Fibroblast of lung (primary cell): ENCODE measurements around the gene BCAR3. TPM values are rescaled to one million over a fixed set of nuclear protein-coding genes. Genes with fewer than 3 reads are reported as not detected.

ENCODE experiments used
- DNase-seq, 2 donors: peaks; one replicate each; pipeline versions ENCODE4 v3.0.0 to v3.0.0-alpha.2; 2010; ENCODE audit warnings: low read depth in 2 of 2
- H2AFZ ChIP-seq: 2 replicates; pipeline ENCODE4 v1.5.1; 2012; ENCODE audit warnings: low read length, control low read depth, inconsistent platforms
- H3K27ac ChIP-seq: 2 replicates; pipeline ENCODE4 v1.5.1; 2011; ENCODE audit warnings: low read length, control low read depth; ENCODE audit not compliant: insufficient read depth
- H3K27me3 ChIP-seq: 2 replicates; pipeline ENCODE4 v1.5.1; 2011; ENCODE audit warnings: mild to moderate bottlenecking, low read length; ENCODE audit not compliant: control insufficient read depth, insufficient read depth
- H3K36me3 ChIP-seq: 2 replicates; pipeline ENCODE4 v1.5.1; 2011; ENCODE audit warnings: low read length; ENCODE audit not compliant: control insufficient read depth, insufficient read depth
- H3K4me1 ChIP-seq: 2 replicates; pipeline ENCODE4 v1.5.1; 2011; ENCODE audit warnings: low read length; ENCODE audit not compliant: control insufficient read depth, insufficient read depth; ENCODE audit errors: extremely low read depth
- H3K4me2 ChIP-seq: 2 replicates; pipeline ENCODE4 v1.5.1; 2011; ENCODE audit warnings: low read length, control low read depth; ENCODE audit not compliant: insufficient read depth; ENCODE audit errors: extremely low read depth
- H3K4me3 ChIP-seq, 4 experiments: fragments of 200-600 bp in 1 of 4; sonication (generic) in 1 of 4; replicated peaks in 1 of 4; 2 replicates each; pipeline ENCODE4 v1.5.1; 2011 to 2016; ENCODE audit warnings: low read length in 4 of 4, low read depth in 3 of 4, mild to moderate bottlenecking in 3 of 4, control low read depth in 2 of 4, inconsistent platforms in 1 of 4, mixed read lengths in 1 of 4; ENCODE audit not compliant: insufficient read depth in 1 of 4; ENCODE audit errors: control extremely low read depth in 1 of 4
- H3K79me2 ChIP-seq: 2 replicates; pipeline ENCODE4 v1.5.1; 2012; ENCODE audit warnings: mild to moderate bottlenecking, low read length, inconsistent platforms; ENCODE audit not compliant: control insufficient read depth, insufficient read depth
- H3K9ac ChIP-seq: 2 replicates; pipeline ENCODE4 v1.5.1; 2011; ENCODE audit warnings: mild to moderate bottlenecking, low read length, control low read depth; ENCODE audit not compliant: insufficient read depth
- H3K9me3 ChIP-seq: 2 replicates; pipeline ENCODE4 v1.5.1; 2012; ENCODE audit warnings: low read depth, low read length; ENCODE audit not compliant: control insufficient read depth, insufficient read depth
- H4K20me1 ChIP-seq: 2 replicates; pipeline ENCODE4 v1.5.1; 2011; ENCODE audit warnings: low read length; ENCODE audit not compliant: control insufficient read depth, insufficient read depth; ENCODE audit errors: extremely low read depth
- EZH2 ChIP-seq: IDR thresholded peaks from 2 replicates; pipeline ENCODE4 v1.5.1; 2012; ENCODE audit warnings: low read length, control low read depth, mild to moderate bottlenecking; ENCODE audit errors: missing control alignments
- polyA plus RNA-seq, 2 donors: library from polyadenylated mRNA; depleted of rRNA in 1 of 2; stranded (reverse) in 1 of 2; unstranded in 1 of 2; fragments of >200 nt; gene quantifications; 2 replicates each; pipeline ENCODE4 v1.2.1, GENCODE V29; 2011 to 2012; ENCODE audit warnings: missing spikeins in 1 of 2
- total RNA-seq: library from RNA; depleted of rRNA; stranded (reverse); fragments of >200 nt; gene quantifications from 2 replicates; pipeline ENCODE4 v1.2.1, GENCODE V29; 2014
- TF ChIP-seq, protein P1 (sequence below), 2 donors: IDR thresholded peaks in 1 of 2; conservative IDR thresholded peaks in 1 of 2; 1 replicate in 1 of 2; 2 replicates in 1 of 2; pipeline ENCODE4 v1.5.1; 2011 to 2012; ENCODE audit warnings: low read length in 2 of 2, control low read depth in 1 of 2, inconsistent platforms in 1 of 2, low read depth in 1 of 2, mild to moderate bottlenecking in 1 of 2

BCAR3 gene
- total and polyA plus RNA-seq, 2 donors (not counting 1 experiment from before 2014, with no cell fraction given): 12.6 to 35.2 TPM

DNA sequence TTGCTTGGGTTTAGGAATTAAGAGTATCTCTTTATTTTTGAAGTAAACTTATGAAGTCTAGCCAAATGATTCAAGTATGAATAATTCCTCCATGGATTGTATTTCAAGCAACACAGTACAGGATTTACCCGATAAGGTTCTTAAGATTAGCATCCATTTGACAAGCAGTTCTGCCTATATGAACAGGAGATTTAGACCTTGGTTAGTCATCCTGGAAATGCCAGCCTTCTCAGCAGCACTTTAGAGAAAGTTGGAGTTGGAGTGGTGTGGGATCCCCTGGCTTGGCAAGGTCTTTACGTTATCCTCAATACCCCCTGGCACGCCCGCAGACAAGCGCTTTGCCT is 1.6 kb downstream of the BCAR3 start:
- peaks cover 70% of the 10 kb centered on the region for H3K79me2 ChIP-seq
- no peak overlapping the region for H3K9ac ChIP-seq
- H3K4me1 ChIP-seq: peaks cover 28% of the 10 kb centered on the region
- peak overlapping the region; percentile 95 for H3K4me2 ChIP-seq
- peak overlapping the region; percentile 83 for H3K27ac ChIP-seq
- peak overlapping the region; percentile 63 to 84 (median 80) for H3K4me3 ChIP-seq
- no peak overlapping the region for H2AFZ ChIP-seq
- peak; percentile 73 to 90 for DNase-seq
- H4K20me1 ChIP-seq: peaks cover 2% of the 10 kb centered on the region
- no peaks in the 10 kb centered on the region for H3K27me3 ChIP-seq
- H3K9me3 ChIP-seq: no peaks in the 10 kb centered on the region
- no peak for TF ChIP-seq EZH2
- TF ChIP-seq, protein P1, sequence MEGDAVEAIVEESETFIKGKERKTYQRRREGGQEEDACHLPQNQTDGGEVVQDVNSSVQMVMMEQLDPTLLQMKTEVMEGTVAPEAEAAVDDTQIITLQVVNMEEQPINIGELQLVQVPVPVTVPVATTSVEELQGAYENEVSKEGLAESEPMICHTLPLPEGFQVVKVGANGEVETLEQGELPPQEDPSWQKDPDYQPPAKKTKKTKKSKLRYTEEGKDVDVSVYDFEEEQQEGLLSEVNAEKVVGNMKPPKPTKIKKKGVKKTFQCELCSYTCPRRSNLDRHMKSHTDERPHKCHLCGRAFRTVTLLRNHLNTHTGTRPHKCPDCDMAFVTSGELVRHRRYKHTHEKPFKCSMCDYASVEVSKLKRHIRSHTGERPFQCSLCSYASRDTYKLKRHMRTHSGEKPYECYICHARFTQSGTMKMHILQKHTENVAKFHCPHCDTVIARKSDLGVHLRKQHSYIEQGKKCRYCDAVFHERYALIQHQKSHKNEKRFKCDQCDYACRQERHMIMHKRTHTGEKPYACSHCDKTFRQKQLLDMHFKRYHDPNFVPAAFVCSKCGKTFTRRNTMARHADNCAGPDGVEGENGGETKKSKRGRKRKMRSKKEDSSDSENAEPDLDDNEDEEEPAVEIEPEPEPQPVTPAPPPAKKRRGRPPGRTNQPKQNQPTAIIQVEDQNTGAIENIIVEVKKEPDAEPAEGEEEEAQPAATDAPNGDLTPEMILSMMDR (conservative IDR thresholded peaks at IDR 0.05 in 1 of 2, IDR thresholded peaks at IDR 0.05 in 1 of 2; ENCODE audit: low read depth in 1 of 2, low read length in 2 of 2): no peak
- H3K36me3 ChIP-seq: peaks cover 5% of the 10 kb centered on the region

DNA sequence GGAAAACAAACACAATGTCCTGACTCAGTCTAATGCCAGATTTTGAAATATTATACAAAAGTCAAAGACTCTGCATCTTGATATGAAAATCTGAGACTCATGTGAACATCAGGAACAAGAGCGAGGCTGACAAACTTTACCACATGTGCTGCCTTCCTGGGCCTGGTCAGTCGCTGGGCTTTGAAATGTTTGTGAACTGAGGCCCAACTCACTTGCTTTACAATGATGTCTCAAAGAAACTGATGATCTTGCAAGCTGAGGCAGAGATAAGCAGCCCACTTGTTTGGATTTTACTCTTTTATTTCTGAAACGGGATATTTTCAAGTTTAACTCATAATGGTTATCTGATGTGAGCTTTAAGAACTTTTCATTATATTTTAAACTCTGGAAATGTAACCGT is 2.1 kb downstream of the BCAR3 start:
- H3K4me3 ChIP-seq: peak overlapping the region in 3 of 4 experiments; percentile 63 to 83 (median 78)
- peak overlapping the region; percentile 95 for H3K4me2 ChIP-seq
- no peak overlapping the region for H3K9ac ChIP-seq
- no peak overlapping the region for H2AFZ ChIP-seq
- peaks cover 5% of the 10 kb centered on the region for H3K36me3 ChIP-seq
- peak overlapping the region; percentile 17 for H3K27ac ChIP-seq
- H3K79me2 ChIP-seq: peaks cover 75% of the 10 kb centered on the region
- TF ChIP-seq, protein P1 (conservative IDR thresholded peaks at IDR 0.05 in 1 of 2, IDR thresholded peaks at IDR 0.05 in 1 of 2; ENCODE audit: low read depth in 1 of 2, low read length in 2 of 2): no peak
- TF ChIP-seq EZH2: no peak
- peak; percentile 41 to 51 for DNase-seq
- H3K27me3 ChIP-seq: no peaks in the 10 kb centered on the region
- H3K9me3 ChIP-seq: no peaks in the 10 kb centered on the region
- peaks cover 2% of the 10 kb centered on the region for H4K20me1 ChIP-seq
- peaks cover 28% of the 10 kb centered on the region for H3K4me1 ChIP-seq

DNA sequence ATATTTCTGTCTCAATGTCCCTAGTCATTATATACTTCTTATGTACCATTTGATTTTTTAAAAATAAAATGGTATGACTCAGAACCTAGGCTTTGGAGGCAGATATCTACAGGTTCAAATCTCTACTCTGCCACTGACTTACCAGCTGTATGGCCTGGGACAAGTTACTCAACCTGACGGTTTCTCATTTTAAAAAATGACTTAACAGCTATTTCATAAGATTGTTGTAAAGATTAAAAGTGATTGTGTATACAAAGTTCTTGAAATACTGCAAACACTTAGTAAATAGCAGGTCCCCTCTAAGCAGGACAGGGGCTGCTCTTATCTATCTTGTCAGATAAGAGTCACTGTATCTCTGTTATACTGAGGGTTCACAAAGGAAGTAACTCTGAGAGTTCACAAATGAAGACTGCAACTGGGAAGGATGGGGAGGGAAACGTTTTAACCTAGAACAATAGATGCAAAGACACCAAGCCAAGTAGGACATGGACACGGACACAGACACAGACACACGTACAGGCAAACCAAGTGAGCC is 2.6 kb downstream of the BCAR3 start:
- H3K9me3 ChIP-seq: no peaks in the 10 kb centered on the region
- H3K4me2 ChIP-seq: peak overlapping the region; percentile 95
- H3K79me2 ChIP-seq: peaks cover 80% of the 10 kb centered on the region
- H4K20me1 ChIP-seq: peaks cover 2% of the 10 kb centered on the region
- H3K36me3 ChIP-seq: peaks cover 5% of the 10 kb centered on the region
- peaks cover 28% of the 10 kb centered on the region for H3K4me1 ChIP-seq
- no peak overlapping the region for H2AFZ ChIP-seq
- peak overlapping the region; percentile 17 for H3K27ac ChIP-seq
- DNase-seq: no peak
- H3K4me3 ChIP-seq: peak overlapping the region in 2 of 4 experiments; percentile 8 to 78
- TF ChIP-seq EZH2: no peak
- TF ChIP-seq, protein P1 (conservative IDR thresholded peaks at IDR 0.05 in 1 of 2, IDR thresholded peaks at IDR 0.05 in 1 of 2; ENCODE audit: low read depth in 1 of 2, low read length in 2 of 2): no peak
- H3K27me3 ChIP-seq: no peaks in the 10 kb centered on the region
- H3K9ac ChIP-seq: no peak overlapping the region
